Islet of Langerhans (tissue), 1 donor: ENCODE results near the gene CHMP6.

ENCODE experiments used
- FAIRE-seq: peaks from one replicate; lab custom pipeline; 2011; peaks lifted over from hg19 to GRCh38; lab: Jason Lieb, UNC

CHMP6 gene

GRCh38 chr17:80995131-80995530 lies 3.5 kb downstream of the CHMP6 start:
- FAIRE-seq = no peak

GRCh38 chr17:80996422-80997305 lies 5.0 kb downstream of the CHMP6 start:
- FAIRE-seq = no peak

GRCh38 chr17:80997424-80998117 lies 5.9 kb downstream of the CHMP6 start:
- FAIRE-seq = no peak

GRCh38 chr17:80998118-80998747 lies 6.6 kb downstream of the CHMP6 start:
- FAIRE-seq = no peak

GRCh38 chr17:80998748-80999535 lies 7.3 kb downstream of the CHMP6 start:
- FAIRE-seq = no peak

GRCh38 chr17:80999536-81000333 lies 8.1 kb downstream of the CHMP6 start:
- FAIRE-seq = no peak

GRCh38 chr17:81000334-81000630 lies 8.6 kb downstream of the CHMP6 start:
- FAIRE-seq = no peak

- FAIRE-seq = no peak
These were observed 9.2 kb downstream of the CHMP6 start for GRCh38 chr17:81000631-81001357.

GRCh38 chr17:81002013-81002384 lies 10.4 kb downstream of the CHMP6 start:
- no peak for FAIRE-seq

- no peak for FAIRE-seq
These were observed 11.0 kb downstream of the CHMP6 start for GRCh38 chr17:81002409-81003361.

GRCh38 chr17:81003711-81004475 lies 12.3 kb downstream of the CHMP6 start:
- FAIRE-seq = no peak

GRCh38 chr17:81006891-81007290 lies 15.2 kb downstream of the CHMP6 start:
- FAIRE-seq = no peak

- FAIRE-seq = no peak
These were observed 16.5 kb downstream of the CHMP6 start for GRCh38 chr17:81008140-81008539.

- no peak for FAIRE-seq
These were observed 17.5 kb downstream of the CHMP6 start for GRCh38 chr17:81009136-81009535.

GRCh38 chr17:81010935-81011334 lies 19.3 kb downstream of the CHMP6 start:
- no peak for FAIRE-seq

- FAIRE-seq = no peak
These were observed 20.3 kb downstream of the CHMP6 start for GRCh38 chr17:81011951-81012350.

GRCh38 chr17:81012574-81013447 lies 21.2 kb downstream of the CHMP6 start:
- FAIRE-seq = no peak

- no peak for FAIRE-seq
These were observed 22.0 kb downstream of the CHMP6 start for GRCh38 chr17:81013642-81014041.
